A673 (cell line): ENCODE measurements around the gene MED13.

ENCODE experiments used
- CTCF ChIP-seq: fragments of 300-800, 200-600 bp; sonication (generic); conservative IDR thresholded peaks from 2 replicates; pipeline ENCODE4 v1.5.1; 2017; ENCODE audit warnings: low read depth, mild to moderate bottlenecking, antibody characterized with exemption, low read length, moderate library complexity, mixed read lengths
- EZH2 ChIP-seq: fragments of 200-600 bp; sonication (generic); IDR thresholded peaks from 2 replicates; pipeline ENCODE4 v1.6.1; 2017; ENCODE audit warnings: borderline replicate concordance, low read depth, mild to moderate bottlenecking, mixed read lengths, antibody characterized with exemption, low read length; ENCODE audit not compliant: poor library complexity, severe bottlenecking

GRCh38 chr17:62062944-62063343 is 2.1 kb downstream of the MED13 start:
- TF ChIP-seq CTCF: no peak
- TF ChIP-seq EZH2: no peak
